GDM1 (cell line): ENCODE data around the gene FAF1.

Experiments
- DNase-seq: peaks from one replicate; lab custom pipeline; 2025; lab: John Stamatoyannopoulos, UW

The FAF1 gene

GRCh38 chr1:50700621-50701020 lies 259.4 kb downstream of the FAF1 start:
- no peak for DNase-seq

GRCh38 chr1:50700214-50700613 lies 259.9 kb downstream of the FAF1 start:
- no peak for DNase-seq

- DNase-seq: no peak
These were observed 260.3 kb downstream of the FAF1 start for GRCh38 chr1:50699795-50700194.

GRCh38 chr1:50697440-50698421 lies 262.3 kb downstream of the FAF1 start:
- DNase-seq: no peak

GRCh38 chr1:50693829-50694228 lies 266.2 kb downstream of the FAF1 start:
- no peak for DNase-seq

- no peak for DNase-seq
These were observed 275.9 kb downstream of the FAF1 start for GRCh38 chr1:50684185-50684584.

- no peak for DNase-seq
These were observed 278.1 kb downstream of the FAF1 start for GRCh38 chr1:50681931-50682330.

- DNase-seq: no peak
These were observed 292.2 kb downstream of the FAF1 start for GRCh38 chr1:50667710-50668356.

GRCh38 chr1:50667272-50667671 lies 292.8 kb downstream of the FAF1 start:
- DNase-seq: no peak

GRCh38 chr1:50666849-50667248 lies 293.2 kb downstream of the FAF1 start:
- no peak for DNase-seq

- no peak for DNase-seq
These were observed 294.7 kb downstream of the FAF1 start for GRCh38 chr1:50665413-50665812.

GRCh38 chr1:50661626-50662025 lies 298.4 kb downstream of the FAF1 start:
- DNase-seq: no peak

- no peak for DNase-seq
These were observed 300.9 kb downstream of the FAF1 start for GRCh38 chr1:50659107-50659662.

- no peak for DNase-seq
These were observed 301.5 kb downstream of the FAF1 start for GRCh38 chr1:50658459-50659076.

- no peak for DNase-seq
These were observed 303.1 kb downstream of the FAF1 start for GRCh38 chr1:50656931-50657330.

GRCh38 chr1:50651476-50652263 lies 308.4 kb downstream of the FAF1 start:
- DNase-seq: no peak

GRCh38 chr1:50646526-50646925 lies 313.5 kb downstream of the FAF1 start:
- DNase-seq: no peak

GRCh38 chr1:50645139-50645538 lies 314.9 kb downstream of the FAF1 start:
- DNase-seq: no peak

- no peak for DNase-seq
These were observed 315.5 kb downstream of the FAF1 start for GRCh38 chr1:50644447-50645105.

GRCh38 chr1:50637460-50637859 lies 322.6 kb downstream of the FAF1 start:
- no peak for DNase-seq

GRCh38 chr1:50634251-50634650 lies 325.8 kb downstream of the FAF1 start:
- no peak for DNase-seq
